Stimulated activated naive B cell treated with anti-CD40 and anti-IgM and Interleukin-4, amounts not matched to agents 10 μg/mL and 1 μg/mL and 100 μg/mL, for 72 hours (primary cell): ENCODE data around the gene HMGXB3.
"Not testable (repeated sequence)": the region's sequence is repeated elsewhere in the genome, so short reads cannot be mapped to it uniquely, and the experiment has no call there.

ENCODE experiments used
- ATAC-seq, 2 donors: fragments of 150-1000 bp; cut with Tn5 transposase; replicated peaks; 2 replicates each; pipeline ENCODE4 v1.10.0; 2021; ENCODE audit warnings: moderate library complexity in 1 of 2
- DNase-seq: peaks from one replicate; pipeline ENCODE4 v3.0.0; 2021
- H3K27ac Mint-ChIP-seq: one replicate; pipeline ENCODE4 v1.8.0; 2022; ENCODE audit warnings: mild to moderate bottlenecking, mixed read lengths
- H3K27me3 Mint-ChIP-seq, 2 donors: one replicate each; pipeline ENCODE4 v1.8.0; 2022; ENCODE audit warnings: mixed read lengths in 2 of 2
- H3K36me3 Mint-ChIP-seq, 2 donors: one replicate each; pipeline ENCODE4 v1.8.0; 2022; ENCODE audit warnings: mixed read lengths in 2 of 2, mild to moderate bottlenecking in 1 of 2
- H3K4me1 Mint-ChIP-seq, 2 donors: one replicate each; pipeline ENCODE4 v1.8.0; 2022; ENCODE audit warnings: mixed read lengths in 2 of 2, mild to moderate bottlenecking in 1 of 2
- H3K4me3 Mint-ChIP-seq, 2 donors: one replicate each; pipeline ENCODE4 v1.8.0; 2022; ENCODE audit warnings: mild to moderate bottlenecking in 2 of 2, mixed read lengths in 2 of 2, moderate library complexity in 1 of 2
- H3K9me3 Mint-ChIP-seq, 2 donors: one replicate each; pipeline ENCODE4 v1.8.0; 2022; ENCODE audit warnings: mixed read lengths in 2 of 2, mild to moderate bottlenecking in 1 of 2

Gene HMGXB3

GRCh38 chr5:150080696-150081435 is 80.3 kb downstream of the HMGXB3 start:
- Mint-ChIP-seq H3K27me3 (no peaks in the 10 kb centered on the region), H3K27ac (peak overlapping the region; percentile 78), H3K36me3 (no peaks in the 10 kb centered on the region), H3K4me3 (peak overlapping the region in 1 of 2 donors; percentile 22), H3K4me1 (peaks cover 50 to 60% of the 10 kb centered on the region in 2 donors), H3K9me3 (no peaks in the 10 kb centered on the region)
- DNase-seq (no peak), ATAC-seq (no peak)

- H3K27ac Mint-ChIP-seq = peak overlapping the region; percentile 78
- H3K9me3 Mint-ChIP-seq = no peaks in the 10 kb centered on the region
- DNase-seq = peak; percentile 80
- H3K4me3 Mint-ChIP-seq = peak overlapping the region; percentile 48 to 56
- H3K36me3 Mint-ChIP-seq = no peaks in the 10 kb centered on the region
- no peaks in the 10 kb centered on the region for H3K27me3 Mint-ChIP-seq
- peak; percentile 95 to 96 for ATAC-seq
- H3K4me1 Mint-ChIP-seq = peaks cover 50 to 60% of the 10 kb centered on the region in 2 donors
Observed at GRCh38 chr5:150081541-150082283, 81.2 kb downstream of the HMGXB3 start.

GRCh38 chr5:150082374-150082773 is 81.8 kb downstream of the HMGXB3 start:
- ATAC-seq (peak; percentile 56 to 60), DNase-seq (peak; percentile 18)
- Mint-ChIP-seq H3K9me3 (no peaks in the 10 kb centered on the region), H3K27me3 (no peaks in the 10 kb centered on the region), H3K4me1 (peaks cover 50 to 60% of the 10 kb centered on the region in 2 donors), H3K4me3 (peak overlapping the region; percentile 48 to 56), H3K36me3 (no peaks in the 10 kb centered on the region), H3K27ac (peak overlapping the region; percentile 78)

GRCh38 chr5:150082889-150083288 is 82.3 kb downstream of the HMGXB3 start:
- DNase-seq = no peak
- H3K27ac Mint-ChIP-seq = peak overlapping the region; percentile 51
- peaks cover 50 to 64% of the 10 kb centered on the region in 2 donors for H3K4me1 Mint-ChIP-seq
- no peak overlapping the region for H3K4me3 Mint-ChIP-seq
- no peaks in the 10 kb centered on the region for H3K9me3 Mint-ChIP-seq
- H3K27me3 Mint-ChIP-seq = no peaks in the 10 kb centered on the region
- no peaks in the 10 kb centered on the region for H3K36me3 Mint-ChIP-seq
- ATAC-seq = no peak

- not testable (repeated sequence) for H3K36me3 Mint-ChIP-seq, H3K27me3 Mint-ChIP-seq, ATAC-seq, H3K27ac Mint-ChIP-seq, DNase-seq, H3K4me3 Mint-ChIP-seq, H3K9me3 Mint-ChIP-seq
- peaks cover 43 to 72% of the 10 kb centered on the region in 2 donors for H3K4me1 Mint-ChIP-seq
Observed at GRCh38 chr5:150084754-150085153, 84.2 kb downstream of the HMGXB3 start.

GRCh38 chr5:150085191-150085912 is 84.8 kb downstream of the HMGXB3 start:
- peaks cover 40 to 66% of the 10 kb centered on the region in 2 donors for H3K4me1 Mint-ChIP-seq
- DNase-seq = no peak
- H3K9me3 Mint-ChIP-seq = no peaks in the 10 kb centered on the region
- H3K27ac Mint-ChIP-seq = peak overlapping the region; percentile 0
- ATAC-seq = no peak
- no peaks in the 10 kb centered on the region for H3K27me3 Mint-ChIP-seq
- no peak overlapping the region for H3K4me3 Mint-ChIP-seq
- H3K36me3 Mint-ChIP-seq = no peaks in the 10 kb centered on the region

- Mint-ChIP-seq H3K4me3 (no peak within 1 kb of the TSS), H3K4me1 (peaks cover 33 to 58% of the 10 kb centered on the region in 2 donors), H3K36me3 (no peaks in the 10 kb centered on the region), H3K27me3 (no peaks in the 10 kb centered on the region), H3K27ac (peak within 1 kb of the TSS; percentile 20), H3K9me3 (no peaks in the 10 kb centered on the region)
- DNase-seq = no peak
- no peak for ATAC-seq
Observed at GRCh38 chr5:150085950-150086715, 85.6 kb downstream of the HMGXB3 start, which contains the start of gene CSF1R. Gene CSF1R (minus strand): TSS chr5:150086554. CDS start chr5:150086427, 127 bp downstream.

- no peak for DNase-seq
- H3K27ac Mint-ChIP-seq = no peak overlapping the region
- no peak overlapping the region for H3K4me3 Mint-ChIP-seq
- H3K27me3 Mint-ChIP-seq = peaks cover 4 to 5% of the 10 kb centered on the region in 2 donors
- H3K4me1 Mint-ChIP-seq = peaks cover 12 to 25% of the 10 kb centered on the region in 2 donors
- H3K36me3 Mint-ChIP-seq = no peaks in the 10 kb centered on the region
- H3K9me3 Mint-ChIP-seq = peaks cover 0 to 1% of the 10 kb centered on the region in 2 donors
- peak; percentile 29 to 54 for ATAC-seq
Observed at GRCh38 chr5:150092159-150092787, 91.7 kb downstream of the HMGXB3 start.

GRCh38 chr5:150097152-150097551 is 96.6 kb downstream of the HMGXB3 start:
- no peak for DNase-seq
- H3K27ac Mint-ChIP-seq = no peak overlapping the region
- H3K36me3 Mint-ChIP-seq = peaks cover 0 to 2% of the 10 kb centered on the region in 2 donors
- peaks cover 0 to 1% of the 10 kb centered on the region in 2 donors for H3K9me3 Mint-ChIP-seq
- H3K4me3 Mint-ChIP-seq = no peak overlapping the region
- peaks cover 5 to 7% of the 10 kb centered on the region in 2 donors for H3K27me3 Mint-ChIP-seq
- no peak for ATAC-seq
- peaks cover 5 to 7% of the 10 kb centered on the region in 2 donors for H3K4me1 Mint-ChIP-seq

GRCh38 chr5:150101023-150101422 is 100.5 kb downstream of the HMGXB3 start:
- peaks cover 0 to 3% of the 10 kb centered on the region in 2 donors for H3K27me3 Mint-ChIP-seq
- H3K9me3 Mint-ChIP-seq = no peaks in the 10 kb centered on the region
- DNase-seq (no peak), ATAC-seq (no peak)
- H3K36me3 Mint-ChIP-seq = peaks cover 0 to 2% of the 10 kb centered on the region in 2 donors
- H3K4me1 Mint-ChIP-seq = peaks cover 11 to 15% of the 10 kb centered on the region in 2 donors
- H3K4me3 Mint-ChIP-seq = no peak overlapping the region
- no peak overlapping the region for H3K27ac Mint-ChIP-seq
